Measurements from ENCODE around the gene LSR.

LSR gene

GRCh38 chr19:35314031-35314430 lies 65.2 kb downstream of the LSR start:
- no peak for DNase-seq (ENCODE audit: low read depth)
- no peak for TF ChIP-seq CTCF (IDR thresholded peaks at IDR 0.05; ENCODE audit: control insufficient read depth, insufficient read depth, low read depth, low read length, missing control alignments)
- H3K4me3 ChIP-seq (ENCODE audit: control insufficient read depth, low read depth, low read length): no peak overlapping the region

GRCh38 chr19:35314858-35315470 lies 66.2 kb downstream of the LSR start:
- no peak overlapping the region for H3K4me3 ChIP-seq (ENCODE audit: control insufficient read depth, low read depth, low read length)
- DNase-seq (ENCODE audit: low read depth): no peak
- no peak for TF ChIP-seq CTCF (IDR thresholded peaks at IDR 0.05; ENCODE audit: control insufficient read depth, insufficient read depth, low read depth, low read length, missing control alignments)

DNA sequence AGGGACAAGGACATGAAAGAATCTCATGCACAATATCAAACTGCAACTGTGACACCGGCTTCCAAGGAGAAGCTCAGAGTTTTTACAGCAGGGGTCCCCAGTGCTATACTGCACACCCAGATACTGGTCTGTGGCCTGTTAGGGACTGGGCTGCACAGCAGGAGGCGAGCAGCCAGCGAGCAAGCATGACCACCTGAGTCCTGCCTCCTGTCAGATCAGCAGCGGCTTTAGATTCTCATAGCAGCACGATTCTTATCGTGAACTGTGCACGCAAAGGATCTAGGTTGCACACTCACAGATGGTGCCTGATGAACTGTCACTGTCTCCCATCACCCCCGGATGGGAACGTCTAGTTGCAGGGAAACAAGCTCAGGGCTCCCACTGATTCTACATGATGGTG lies 67.1 kb downstream of the LSR start:
- no peak overlapping the region for H3K4me3 ChIP-seq (ENCODE audit: control insufficient read depth, low read depth, low read length)
- DNase-seq (ENCODE audit: low read depth): no peak
- no peak for TF ChIP-seq CTCF (IDR thresholded peaks at IDR 0.05; ENCODE audit: control insufficient read depth, insufficient read depth, low read depth, low read length, missing control alignments)

- no peak for TF ChIP-seq CTCF (IDR thresholded peaks at IDR 0.05; ENCODE audit: control insufficient read depth, insufficient read depth, low read depth, low read length, missing control alignments)
- no peak for DNase-seq (ENCODE audit: low read depth)
- no peak overlapping the region for H3K4me3 ChIP-seq (ENCODE audit: control insufficient read depth, low read depth, low read length)
Observed at GRCh38 chr19:35316560-35316959, 67.8 kb downstream of the LSR start.

Data from AG09309 (cell line).